Breast epithelium (tissue), 3 donors: ENCODE data around the gene CHRM5.

Source experiments
- POLR2A ChIP-seq: fragments of 450-650 bp; IDR thresholded peaks from one replicate; pipeline ENCODE4 v1.6.1; 2016; ENCODE audit warnings: antibody characterized with exemption, mild to moderate bottlenecking, moderate library complexity
- TF ChIP-seq, protein P1 (sequence below), 3 donors: fragments of 450-650 bp; IDR thresholded peaks; one replicate each; pipeline ENCODE4 v1.5.1; 2016 to 2017; ENCODE audit warnings: antibody characterized with exemption in 3 of 3, mild to moderate bottlenecking in 3 of 3, moderate library complexity in 3 of 3

GRCh38 chr15:34111488-34111887 is 143.2 kb downstream of the CHRM5 start:
- TF ChIP-seq, protein P1, sequence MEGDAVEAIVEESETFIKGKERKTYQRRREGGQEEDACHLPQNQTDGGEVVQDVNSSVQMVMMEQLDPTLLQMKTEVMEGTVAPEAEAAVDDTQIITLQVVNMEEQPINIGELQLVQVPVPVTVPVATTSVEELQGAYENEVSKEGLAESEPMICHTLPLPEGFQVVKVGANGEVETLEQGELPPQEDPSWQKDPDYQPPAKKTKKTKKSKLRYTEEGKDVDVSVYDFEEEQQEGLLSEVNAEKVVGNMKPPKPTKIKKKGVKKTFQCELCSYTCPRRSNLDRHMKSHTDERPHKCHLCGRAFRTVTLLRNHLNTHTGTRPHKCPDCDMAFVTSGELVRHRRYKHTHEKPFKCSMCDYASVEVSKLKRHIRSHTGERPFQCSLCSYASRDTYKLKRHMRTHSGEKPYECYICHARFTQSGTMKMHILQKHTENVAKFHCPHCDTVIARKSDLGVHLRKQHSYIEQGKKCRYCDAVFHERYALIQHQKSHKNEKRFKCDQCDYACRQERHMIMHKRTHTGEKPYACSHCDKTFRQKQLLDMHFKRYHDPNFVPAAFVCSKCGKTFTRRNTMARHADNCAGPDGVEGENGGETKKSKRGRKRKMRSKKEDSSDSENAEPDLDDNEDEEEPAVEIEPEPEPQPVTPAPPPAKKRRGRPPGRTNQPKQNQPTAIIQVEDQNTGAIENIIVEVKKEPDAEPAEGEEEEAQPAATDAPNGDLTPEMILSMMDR (IDR thresholded peaks at IDR 0.05), result no peak
- TF ChIP-seq POLR2A, result no peak
